ENCODE results near the gene IL4I1.

IL4I1 gene

GRCh38 chr19:49889038-49889686 is 7.5 kb downstream of the IL4I1 start:
- Histone ChIP-seq H3K27ac (no peak overlapping the region), H3K27me3 (replicated peaks) (no peaks in the 10 kb centered on the region), H3K4me3 (ENCODE audit: low read depth, low read length) (no peak overlapping the region), H3K36me3 (replicated peaks) (peaks cover 9% of the 10 kb centered on the region)
- TF ChIP-seq CTCF (IDR thresholded peaks at IDR 0.05; ENCODE audit: low read depth, low read length, missing control alignments): no peak
- in situ Hi-C loops (cut with HindIII; ENCODE audit: low pct_ligation_motif_present, low sequenced_read_pairs): no loop called here
- DNase-seq: no peak

GRCh38 chr19:49888510-49888824 is 8.2 kb downstream of the IL4I1 start:
- DNase-seq: no peak
- in situ Hi-C loops (cut with HindIII; ENCODE audit: low pct_ligation_motif_present, low sequenced_read_pairs): no loop called here
- no peak for TF ChIP-seq CTCF (IDR thresholded peaks at IDR 0.05; ENCODE audit: low read depth, low read length, missing control alignments)
- Histone ChIP-seq H3K27me3 (replicated peaks) (no peaks in the 10 kb centered on the region), H3K27ac (no peak overlapping the region), H3K4me3 (ENCODE audit: low read depth, low read length) (no peak overlapping the region), H3K36me3 (replicated peaks) (peaks cover 16% of the 10 kb centered on the region)

GRCh38 chr19:49887665-49888509 is 8.8 kb downstream of the IL4I1 start:
- no peak overlapping the region for H3K4me3 ChIP-seq (ENCODE audit: low read depth, low read length)
- no peak for DNase-seq
- H3K27ac ChIP-seq: no peak overlapping the region
- in situ Hi-C loops (cut with HindIII; ENCODE audit: low pct_ligation_motif_present, low sequenced_read_pairs): no loop called here
- TF ChIP-seq CTCF (IDR thresholded peaks at IDR 0.05; ENCODE audit: low read depth, low read length, missing control alignments): no peak
- H3K36me3 ChIP-seq (replicated peaks): peaks cover 22% of the 10 kb centered on the region
- no peaks in the 10 kb centered on the region for H3K27me3 ChIP-seq (replicated peaks)

- Histone ChIP-seq H3K27ac (no peak overlapping the region), H3K27me3 (replicated peaks) (no peaks in the 10 kb centered on the region), H3K4me3 (ENCODE audit: low read depth, low read length) (no peak overlapping the region), H3K36me3 (replicated peaks) (peaks cover 29% of the 10 kb centered on the region)
- in situ Hi-C loops (cut with HindIII; ENCODE audit: low pct_ligation_motif_present, low sequenced_read_pairs): no loop called here
- DNase-seq: no peak
- TF ChIP-seq CTCF (IDR thresholded peaks at IDR 0.05; ENCODE audit: low read depth, low read length, missing control alignments): no peak
Observed at GRCh38 chr19:49887037-49887664, 9.5 kb downstream of the IL4I1 start.

GRCh38 chr19:49884760-49885159 is 11.9 kb downstream of the IL4I1 start:
- Histone ChIP-seq H3K36me3 (replicated peaks) (peaks cover 45% of the 10 kb centered on the region), H3K4me3 (ENCODE audit: low read depth, low read length) (no peak overlapping the region), H3K27ac (no peak overlapping the region), H3K27me3 (replicated peaks) (no peaks in the 10 kb centered on the region)
- DNase-seq: no peak
- no peak for TF ChIP-seq CTCF (IDR thresholded peaks at IDR 0.05; ENCODE audit: low read depth, low read length, missing control alignments)
- in situ Hi-C loops (cut with HindIII; ENCODE audit: low pct_ligation_motif_present, low sequenced_read_pairs): no loop called here

Data from brain microvascular endothelial cell (primary cell).